Gastroesophageal sphincter (tissue), 3 donors: ENCODE measurements around the gene SRBD1.

ENCODE experiments used
- EP300 ChIP-seq: sonication (generic); formaldehyde crosslinking; IDR thresholded peaks from one replicate; pipeline ENCODE4 v1.6.1; 2017; ENCODE audit warnings: antibody characterized with exemption, mild to moderate bottlenecking
- POLR2A ChIP-seq, 2 donors: fragments of 450-650 bp; IDR thresholded peaks; one replicate each; pipeline ENCODE4 v1.6.1; 2017; ENCODE audit warnings: antibody characterized with exemption in 2 of 2, mild to moderate bottlenecking in 2 of 2, moderate library complexity in 1 of 2
- POLR2AphosphoS5 ChIP-seq: sonication (generic); formaldehyde crosslinking; IDR thresholded peaks from one replicate; pipeline ENCODE4 v1.6.1; 2017; ENCODE audit warnings: antibody characterized with exemption
- TF ChIP-seq, protein P1 (sequence below), 4 experiments: fragments of 200-600 bp in 2 of 4; fragments of 450-650 bp in 2 of 4; sonication (generic) in 1 of 4; IDR thresholded peaks; one replicate each; pipeline ENCODE4 v1.5.1; 2017 to 2019; ENCODE audit warnings: antibody characterized with exemption in 4 of 4, mild to moderate bottlenecking in 2 of 4, moderate library complexity in 2 of 4

- TF ChIP-seq, protein P1, sequence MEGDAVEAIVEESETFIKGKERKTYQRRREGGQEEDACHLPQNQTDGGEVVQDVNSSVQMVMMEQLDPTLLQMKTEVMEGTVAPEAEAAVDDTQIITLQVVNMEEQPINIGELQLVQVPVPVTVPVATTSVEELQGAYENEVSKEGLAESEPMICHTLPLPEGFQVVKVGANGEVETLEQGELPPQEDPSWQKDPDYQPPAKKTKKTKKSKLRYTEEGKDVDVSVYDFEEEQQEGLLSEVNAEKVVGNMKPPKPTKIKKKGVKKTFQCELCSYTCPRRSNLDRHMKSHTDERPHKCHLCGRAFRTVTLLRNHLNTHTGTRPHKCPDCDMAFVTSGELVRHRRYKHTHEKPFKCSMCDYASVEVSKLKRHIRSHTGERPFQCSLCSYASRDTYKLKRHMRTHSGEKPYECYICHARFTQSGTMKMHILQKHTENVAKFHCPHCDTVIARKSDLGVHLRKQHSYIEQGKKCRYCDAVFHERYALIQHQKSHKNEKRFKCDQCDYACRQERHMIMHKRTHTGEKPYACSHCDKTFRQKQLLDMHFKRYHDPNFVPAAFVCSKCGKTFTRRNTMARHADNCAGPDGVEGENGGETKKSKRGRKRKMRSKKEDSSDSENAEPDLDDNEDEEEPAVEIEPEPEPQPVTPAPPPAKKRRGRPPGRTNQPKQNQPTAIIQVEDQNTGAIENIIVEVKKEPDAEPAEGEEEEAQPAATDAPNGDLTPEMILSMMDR (IDR thresholded peaks at IDR 0.05): no peak
- TF ChIP-seq POLR2A (IDR thresholded peaks at IDR 0.05): no peak
- TF ChIP-seq EP300: no peak
- no peak for TF ChIP-seq POLR2AphosphoS5
Measured at GRCh38 chr2:45648636-45649035, 37.6 kb upstream of the SRBD1 start.
